Muscle layer of colon (tissue), 2 donors: ENCODE results near the gene SLIT3.

ENCODE experiments used
- H3K27ac ChIP-seq: one replicate; pipeline ENCODE4 v1.7.0; 2013; ENCODE audit warnings: low read depth, mild to moderate bottlenecking, low read length, moderate library complexity
- H3K27me3 ChIP-seq, 2 donors: one replicate each; pipeline ENCODE4 v1.7.0; 2013; ENCODE audit warnings: low read length in 2 of 2, mild to moderate bottlenecking in 2 of 2; ENCODE audit not compliant: insufficient read depth in 2 of 2, control insufficient read depth in 1 of 2
- H3K36me3 ChIP-seq: one replicate; pipeline ENCODE4 v1.7.0; 2013; ENCODE audit warnings: mild to moderate bottlenecking, low read length; ENCODE audit not compliant: insufficient read depth
- H3K4me1 ChIP-seq: one replicate; pipeline ENCODE4 v1.7.0; 2013; ENCODE audit warnings: mild to moderate bottlenecking, low read length; ENCODE audit not compliant: insufficient read depth
- H3K4me3 ChIP-seq, 2 donors: one replicate each; pipeline ENCODE4 v1.7.0; 2013; ENCODE audit warnings: low read length in 2 of 2, low read depth in 1 of 2, mild to moderate bottlenecking in 1 of 2, moderate library complexity in 1 of 2
- H3K9ac ChIP-seq: one replicate; pipeline ENCODE4 v1.7.0; 2013; ENCODE audit warnings: low read length
- H3K9me3 ChIP-seq: one replicate; pipeline ENCODE4 v1.7.0; 2013; ENCODE audit warnings: mild to moderate bottlenecking, low read length
- donor health status: abdominal sarcoma.
- donor health status: Adenocarcinoma of cecum.

The SLIT3 gene

DNA sequence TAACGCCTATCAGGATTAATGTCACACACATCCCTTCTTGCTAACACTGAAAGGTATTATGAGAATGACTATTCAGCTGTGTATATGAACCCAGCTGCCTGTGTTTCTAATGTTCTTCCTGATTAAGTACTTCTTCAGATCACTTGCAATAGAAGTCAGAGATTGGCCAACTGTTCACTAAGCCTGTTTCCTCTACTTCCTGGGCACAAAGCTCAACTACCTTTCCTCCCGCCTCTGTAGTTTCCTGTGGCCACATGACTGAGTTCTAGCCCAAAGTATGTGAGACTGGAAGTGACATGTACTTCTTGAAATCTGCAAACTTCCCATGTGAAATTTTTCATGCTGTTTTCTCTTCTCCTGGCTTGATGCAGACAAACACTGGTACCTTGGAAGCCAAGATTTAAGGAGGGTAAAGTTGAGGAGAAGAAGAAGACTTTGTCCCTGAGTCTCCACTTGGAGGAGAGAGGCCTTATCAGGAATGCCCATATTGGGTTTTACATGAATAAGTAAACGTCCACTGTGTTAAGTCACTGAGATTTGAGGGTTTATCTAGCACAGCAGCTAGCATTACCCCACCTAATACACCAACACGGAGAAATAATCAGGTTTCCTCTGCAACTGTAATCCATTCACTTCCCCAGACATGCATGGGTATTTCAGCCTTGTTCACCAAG is 58.6 kb downstream of the SLIT3 start:
- Histone ChIP-seq H3K36me3 (peaks cover 6% of the 10 kb centered on the region), H3K4me1 (no peaks in the 10 kb centered on the region), H3K27ac (no peak overlapping the region), H3K9me3 (no peaks in the 10 kb centered on the region), H3K27me3 (no peaks in the 10 kb centered on the region), H3K4me3 (no peak overlapping the region), H3K9ac (no peak overlapping the region)

- no peak overlapping the region for H3K4me3 ChIP-seq
- no peaks in the 10 kb centered on the region for H3K9me3 ChIP-seq
- H3K27me3 ChIP-seq = no peaks in the 10 kb centered on the region
- H3K9ac ChIP-seq = no peak overlapping the region
- no peak overlapping the region for H3K27ac ChIP-seq
- no peaks in the 10 kb centered on the region for H3K36me3 ChIP-seq
- peaks cover 6% of the 10 kb centered on the region for H3K4me1 ChIP-seq
Measured at GRCh38 chr5:169229342-169229892, 71.5 kb downstream of the SLIT3 start.

DNA sequence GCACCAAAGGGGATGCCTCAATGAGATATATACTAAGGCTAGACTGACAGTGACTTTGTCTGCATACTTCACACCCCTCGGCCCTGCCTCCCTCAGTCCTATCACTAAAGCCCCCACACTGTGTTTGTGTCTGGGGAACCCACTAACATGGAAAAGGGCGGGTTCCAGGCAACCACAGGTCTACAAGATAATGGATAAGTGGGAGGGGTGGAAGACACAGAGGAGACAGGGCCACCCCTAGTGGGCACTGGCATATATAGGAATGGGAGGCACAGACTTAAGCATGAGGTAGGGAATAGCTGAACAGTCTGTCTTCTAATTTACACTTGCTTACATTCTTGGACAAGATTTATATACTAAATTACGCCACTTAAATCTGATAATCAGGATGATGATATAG is 74.0 kb downstream of the SLIT3 start:
- H3K4me1 ChIP-seq = peaks cover 6% of the 10 kb centered on the region
- no peak overlapping the region for H3K4me3 ChIP-seq
- H3K9ac ChIP-seq = no peak overlapping the region
- no peaks in the 10 kb centered on the region for H3K9me3 ChIP-seq
- H3K27me3 ChIP-seq = no peaks in the 10 kb centered on the region
- H3K36me3 ChIP-seq = no peaks in the 10 kb centered on the region
- no peak overlapping the region for H3K27ac ChIP-seq

GRCh38 chr5:169225830-169226356 is 75.0 kb downstream of the SLIT3 start:
- H3K27me3 ChIP-seq = no peaks in the 10 kb centered on the region
- H3K27ac ChIP-seq = no peak overlapping the region
- no peaks in the 10 kb centered on the region for H3K36me3 ChIP-seq
- no peak overlapping the region for H3K9ac ChIP-seq
- H3K9me3 ChIP-seq = no peaks in the 10 kb centered on the region
- H3K4me3 ChIP-seq = no peak overlapping the region
- H3K4me1 ChIP-seq = peaks cover 6% of the 10 kb centered on the region

GRCh38 chr5:169223595-169223953 is 77.4 kb downstream of the SLIT3 start:
- no peak overlapping the region for H3K4me3 ChIP-seq
- no peaks in the 10 kb centered on the region for H3K27me3 ChIP-seq
- no peak overlapping the region for H3K9ac ChIP-seq
- no peaks in the 10 kb centered on the region for H3K9me3 ChIP-seq
- H3K36me3 ChIP-seq = no peaks in the 10 kb centered on the region
- H3K27ac ChIP-seq = no peak overlapping the region
- peaks cover 6% of the 10 kb centered on the region for H3K4me1 ChIP-seq

GRCh38 chr5:169222934-169223594 is 77.9 kb downstream of the SLIT3 start:
- no peak overlapping the region for H3K4me3 ChIP-seq
- H3K36me3 ChIP-seq = no peaks in the 10 kb centered on the region
- H3K27ac ChIP-seq = no peak overlapping the region
- no peak overlapping the region for H3K9ac ChIP-seq
- no peaks in the 10 kb centered on the region for H3K27me3 ChIP-seq
- H3K4me1 ChIP-seq = peaks cover 5% of the 10 kb centered on the region
- H3K9me3 ChIP-seq = no peaks in the 10 kb centered on the region

GRCh38 chr5:169221519-169221918 is 79.4 kb downstream of the SLIT3 start:
- H3K4me1 ChIP-seq = peaks cover 5% of the 10 kb centered on the region
- no peak overlapping the region for H3K9ac ChIP-seq
- H3K27me3 ChIP-seq = no peaks in the 10 kb centered on the region
- H3K27ac ChIP-seq = no peak overlapping the region
- no peaks in the 10 kb centered on the region for H3K36me3 ChIP-seq
- no peaks in the 10 kb centered on the region for H3K9me3 ChIP-seq
- H3K4me3 ChIP-seq = no peak overlapping the region

DNA sequence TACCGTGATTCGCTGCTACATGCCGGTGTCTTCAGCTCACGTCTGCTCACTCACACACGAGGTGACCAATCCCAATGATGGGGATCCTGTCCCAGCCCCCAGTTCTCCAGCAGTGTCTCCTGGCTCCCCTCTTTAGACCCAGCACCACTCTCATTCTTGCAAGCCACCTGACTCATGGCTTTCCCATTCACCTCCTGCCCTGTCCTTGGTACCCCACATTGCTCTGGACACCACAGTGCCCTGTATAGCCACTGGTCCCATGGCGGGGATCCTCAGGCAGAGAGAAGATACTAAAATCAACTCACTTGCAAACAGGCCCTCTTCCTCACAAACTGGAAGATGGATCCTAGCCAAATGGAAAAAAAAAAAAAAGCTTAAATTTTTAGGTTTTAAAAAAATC is 81.0 kb downstream of the SLIT3 start:
- no peaks in the 10 kb centered on the region for H3K36me3 ChIP-seq
- H3K9me3 ChIP-seq = no peaks in the 10 kb centered on the region
- no peak overlapping the region for H3K4me3 ChIP-seq
- no peak overlapping the region for H3K9ac ChIP-seq
- H3K4me1 ChIP-seq = peaks cover 5% of the 10 kb centered on the region
- H3K27ac ChIP-seq = no peak overlapping the region
- no peaks in the 10 kb centered on the region for H3K27me3 ChIP-seq

DNA sequence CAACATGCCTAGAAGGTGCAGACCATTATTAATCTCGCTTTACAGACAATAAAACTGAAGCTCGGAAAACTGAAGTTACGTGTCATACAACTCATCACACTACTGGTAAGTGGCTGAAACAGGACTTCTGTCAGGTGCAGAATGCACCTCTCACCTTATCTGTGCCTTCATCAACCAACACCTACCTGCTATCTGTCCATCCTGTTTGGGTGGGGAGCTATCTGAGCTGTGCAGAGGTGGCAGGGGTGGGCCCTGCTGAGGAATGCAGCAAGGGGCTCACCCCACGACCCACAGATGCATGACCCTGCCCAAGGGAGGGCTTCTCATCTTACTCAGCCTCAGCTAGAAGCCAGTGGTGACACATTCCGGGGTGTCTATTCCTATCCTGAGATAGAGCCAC is 81.6 kb downstream of the SLIT3 start:
- Histone ChIP-seq H3K36me3 (no peaks in the 10 kb centered on the region), H3K4me3 (no peak overlapping the region), H3K9me3 (no peaks in the 10 kb centered on the region), H3K27ac (no peak overlapping the region), H3K4me1 (peaks cover 5% of the 10 kb centered on the region), H3K9ac (no peak overlapping the region), H3K27me3 (no peaks in the 10 kb centered on the region)

GRCh38 chr5:169218861-169219260 is 82.1 kb downstream of the SLIT3 start:
- Histone ChIP-seq H3K27ac (no peak overlapping the region), H3K9me3 (no peaks in the 10 kb centered on the region), H3K9ac (no peak overlapping the region), H3K4me1 (peaks cover 5% of the 10 kb centered on the region), H3K27me3 (no peaks in the 10 kb centered on the region), H3K36me3 (no peaks in the 10 kb centered on the region), H3K4me3 (no peak overlapping the region)

DNA sequence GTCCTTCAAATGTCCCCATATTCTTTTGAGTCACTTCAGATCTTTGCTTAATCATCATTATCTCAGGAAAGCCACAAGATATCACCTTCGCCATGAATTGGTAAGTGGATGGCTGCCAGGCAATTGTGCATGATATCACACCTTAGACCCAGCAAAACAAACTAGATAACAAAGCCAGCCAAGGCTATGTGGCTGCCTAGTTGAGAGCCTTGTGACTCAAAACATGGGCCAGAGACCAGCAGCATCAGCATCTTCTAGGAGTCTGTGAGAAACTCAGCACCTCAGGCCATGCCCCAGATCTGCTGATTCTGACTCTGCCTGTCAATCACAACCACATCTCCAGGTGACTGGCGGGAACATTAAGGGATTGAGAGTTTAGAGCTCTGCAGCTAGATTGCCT is 82.8 kb downstream of the SLIT3 start:
- Histone ChIP-seq H3K36me3 (no peaks in the 10 kb centered on the region), H3K9me3 (no peaks in the 10 kb centered on the region), H3K27me3 (no peaks in the 10 kb centered on the region), H3K4me3 (no peak overlapping the region), H3K9ac (no peak overlapping the region), H3K4me1 (peaks cover 5% of the 10 kb centered on the region), H3K27ac (no peak overlapping the region)
